AG08395 (cell line): ENCODE measurements around the gene SPDL1.

ENCODE experiments used
- DNase-seq: peaks from one replicate; pipeline ENCODE4 v3.0.0; 2012; ENCODE audit warnings: mixed read lengths, low spot score

The SPDL1 gene

DNA sequence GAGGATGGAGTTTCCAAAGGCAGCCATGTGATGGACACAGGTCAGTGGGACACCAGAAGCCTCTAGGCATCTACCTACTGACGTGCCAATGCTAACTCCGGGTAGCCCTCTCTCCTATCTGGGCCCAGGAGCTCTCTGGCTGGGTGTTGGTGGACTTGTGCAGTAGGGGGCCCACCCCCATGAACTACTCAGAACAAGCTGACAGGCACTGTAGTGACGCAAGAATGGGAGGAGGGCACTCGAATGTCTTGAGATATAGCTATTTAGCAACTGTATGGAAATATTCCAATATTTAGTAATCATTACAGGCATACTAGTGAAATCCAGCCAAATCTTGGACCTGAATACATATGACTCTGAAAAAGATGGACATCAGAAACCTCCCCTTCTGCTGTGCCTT lies 47.8 kb downstream of the SPDL1 start:
- peak; percentile 38 for DNase-seq

DNA sequence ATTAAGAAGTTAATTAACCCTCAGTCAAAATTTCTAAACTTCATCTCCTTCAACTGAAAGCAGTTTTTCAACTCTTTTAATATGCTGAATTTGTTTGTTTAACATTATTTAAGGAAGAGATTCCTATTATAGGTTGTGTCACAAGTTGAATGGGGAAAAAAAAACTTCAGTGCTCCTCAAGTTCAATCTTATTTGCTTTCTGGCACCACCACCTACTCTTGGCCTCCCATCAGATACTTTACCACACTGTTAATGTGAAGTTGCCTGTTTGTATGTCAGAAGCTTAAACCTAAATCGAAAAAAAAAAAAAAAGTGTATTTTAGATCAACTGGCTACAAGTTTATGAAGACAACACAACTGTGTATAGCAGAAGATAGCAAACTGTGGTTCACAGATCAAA lies 49.4 kb downstream of the SPDL1 start:
- DNase-seq = no peak

DNA sequence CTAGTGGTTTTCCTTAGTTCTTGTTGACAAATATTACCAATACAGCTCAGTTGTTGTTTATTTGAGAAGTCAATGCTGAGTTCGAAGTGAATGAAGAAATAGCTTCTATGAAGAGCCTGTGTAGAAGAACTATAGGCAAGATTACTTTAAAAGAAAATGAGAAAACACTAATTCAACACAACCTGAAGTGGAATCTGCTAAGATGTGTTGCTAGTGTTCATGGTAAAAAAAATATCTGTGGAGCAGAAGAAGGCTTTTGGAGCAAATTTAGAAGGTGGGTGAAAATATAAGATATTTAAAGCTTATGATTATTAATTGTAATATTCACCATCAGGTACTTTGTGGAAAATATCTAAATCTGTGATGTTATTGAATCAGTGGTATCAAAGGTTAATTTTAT lies 51.0 kb downstream of the SPDL1 start:
- no peak for DNase-seq

DNA sequence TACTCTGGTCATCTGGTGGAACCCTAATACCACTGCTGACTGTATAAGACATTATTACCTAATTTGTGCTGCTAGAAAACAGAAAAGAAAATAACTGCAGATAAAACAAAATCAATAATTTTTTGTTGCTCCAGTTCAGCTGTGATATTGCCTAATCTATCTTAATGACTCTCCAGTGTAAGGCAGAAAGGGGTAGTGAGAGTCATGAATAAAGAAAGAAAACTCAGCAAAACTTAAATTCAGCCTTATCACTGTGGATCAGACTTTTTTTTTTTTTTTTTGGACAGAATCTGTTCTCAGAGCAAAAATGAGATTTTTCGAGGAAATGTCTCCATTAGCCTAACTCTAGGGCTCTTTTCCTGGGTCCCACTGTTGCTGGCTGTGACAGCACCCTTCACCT lies 52.4 kb downstream of the SPDL1 start:
- DNase-seq = no peak

DNA sequence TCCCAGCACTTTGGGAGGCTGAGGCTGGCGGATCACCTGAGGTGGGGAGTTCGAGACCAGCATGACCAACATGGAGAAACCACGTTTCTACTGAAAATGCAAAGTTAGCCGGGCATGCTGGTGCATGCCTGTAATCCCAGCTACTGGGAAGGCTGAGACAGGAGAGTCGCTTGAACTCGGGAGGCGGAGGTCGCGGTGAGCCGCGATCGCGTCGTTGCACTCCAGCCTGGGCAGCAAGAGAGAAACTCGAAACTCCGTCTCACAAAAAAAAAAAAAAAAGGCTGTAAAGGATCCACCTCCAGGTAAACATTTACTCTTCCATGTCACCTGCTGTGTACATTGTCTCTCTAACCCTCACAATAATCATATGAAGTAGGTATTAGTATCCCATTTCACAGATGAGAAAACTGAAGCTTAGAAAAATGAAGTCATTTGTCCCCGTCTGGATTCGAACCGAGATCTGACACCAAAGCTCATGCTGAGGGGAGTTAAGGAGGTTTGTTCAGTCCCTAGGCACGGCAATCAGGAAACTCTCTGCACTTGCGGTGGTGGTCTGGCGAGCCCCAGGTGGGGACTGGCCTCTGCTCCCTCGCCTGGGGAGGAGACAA lies 53.0 kb downstream of the SPDL1 start:
- DNase-seq = no peak

DNA sequence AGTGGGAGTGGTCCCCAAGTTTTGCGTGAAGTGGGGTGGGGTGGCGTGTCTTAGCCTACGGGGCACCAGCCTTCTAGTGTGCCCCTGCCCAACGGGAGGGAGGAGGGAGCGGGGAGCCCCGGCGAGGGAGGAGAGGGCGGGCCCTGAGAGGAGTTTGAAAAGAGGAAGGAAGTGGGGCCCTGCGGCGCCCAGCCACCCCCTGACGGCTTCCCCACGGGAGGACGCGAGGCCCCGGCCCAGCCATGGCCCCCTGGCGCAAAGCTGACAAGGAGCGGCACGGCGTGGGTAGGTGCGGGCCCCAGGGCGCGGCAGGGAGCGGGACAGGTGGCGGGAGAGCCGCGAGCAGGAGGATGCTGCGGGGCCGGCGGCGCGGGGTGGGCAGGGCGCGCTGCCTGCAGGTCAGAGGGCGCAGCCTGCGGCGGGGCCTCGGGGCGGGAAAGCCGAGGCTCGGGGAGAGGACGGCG lies 53.5 kb downstream of the SPDL1 start, which contains the start of gene DOCK2:
Gene DOCK2, plus strand, starts transcription at position 191 of the 464 bp plus-strand sequence. Its CDS starts 52 bp downstream, at position 243.
- no peak for DNase-seq

DNA sequence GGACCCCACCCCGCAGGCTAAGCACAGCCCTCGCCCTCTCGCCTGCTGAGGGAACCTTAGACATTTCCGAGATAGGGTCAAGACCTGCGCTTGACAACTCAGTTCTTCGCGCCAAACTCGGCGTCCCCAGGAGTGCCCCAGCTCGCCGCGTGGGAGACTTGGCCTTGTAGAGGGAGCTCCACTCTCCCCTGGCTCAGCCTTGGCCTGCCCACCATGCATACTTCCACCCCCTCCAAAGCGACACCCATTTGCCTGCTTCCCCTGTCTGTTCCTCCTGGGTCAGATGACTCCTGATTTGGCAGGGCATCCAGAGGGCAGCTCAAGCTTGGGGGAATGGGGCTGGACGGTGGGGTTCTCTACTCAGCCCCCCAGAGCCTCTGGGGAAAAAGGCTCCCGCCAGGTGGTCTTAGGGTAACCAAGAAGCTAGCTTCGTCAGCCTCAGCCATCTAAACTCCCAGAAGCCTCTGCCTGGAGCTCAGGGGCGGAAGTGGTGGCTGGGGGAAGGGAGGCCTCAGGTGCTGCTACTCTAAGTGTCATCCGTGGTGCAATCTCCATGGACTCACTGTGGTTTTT lies 54.1 kb downstream of the SPDL1 start:
- no peak for DNase-seq

DNA sequence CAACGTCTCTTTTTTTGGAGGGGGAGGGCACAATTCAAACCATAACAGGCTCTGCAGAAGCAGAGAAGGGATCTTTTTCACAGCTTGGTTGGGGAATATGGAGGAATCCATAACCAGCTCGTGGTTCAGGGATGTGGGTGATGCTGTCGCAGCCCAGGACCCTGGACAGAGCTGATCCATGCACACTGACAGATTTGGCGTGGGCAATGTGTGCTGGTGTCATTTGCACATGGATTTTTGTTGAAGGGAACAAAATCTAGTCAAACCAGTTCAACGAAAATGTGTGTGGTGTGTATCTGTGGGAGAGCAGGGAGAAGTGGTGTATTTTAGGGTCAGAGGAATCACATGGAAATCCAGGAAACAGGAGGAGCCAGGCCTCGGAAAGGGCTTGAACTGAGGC lies 57.7 kb downstream of the SPDL1 start:
- DNase-seq = peak; percentile 68

DNA sequence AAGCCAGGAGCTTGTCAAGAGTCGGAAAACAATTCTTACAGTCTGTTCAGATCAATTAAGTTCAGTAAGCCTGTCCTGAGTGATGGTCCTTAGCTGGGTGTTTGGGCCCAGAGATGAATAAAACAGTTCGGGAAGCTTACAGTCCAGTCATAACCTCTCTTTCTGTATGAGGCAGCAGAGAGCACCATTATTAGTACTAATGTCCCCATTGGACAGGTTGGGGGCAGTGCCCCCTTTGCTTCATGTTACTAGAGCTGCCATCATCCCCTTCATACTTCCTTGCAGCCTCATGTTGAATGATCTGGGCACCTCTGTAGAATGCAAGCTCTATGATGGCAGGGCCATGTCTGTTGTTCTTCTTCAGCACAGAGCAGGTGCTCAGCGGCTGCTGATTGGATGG lies 63.3 kb downstream of the SPDL1 start:
- DNase-seq = no peak

DNA sequence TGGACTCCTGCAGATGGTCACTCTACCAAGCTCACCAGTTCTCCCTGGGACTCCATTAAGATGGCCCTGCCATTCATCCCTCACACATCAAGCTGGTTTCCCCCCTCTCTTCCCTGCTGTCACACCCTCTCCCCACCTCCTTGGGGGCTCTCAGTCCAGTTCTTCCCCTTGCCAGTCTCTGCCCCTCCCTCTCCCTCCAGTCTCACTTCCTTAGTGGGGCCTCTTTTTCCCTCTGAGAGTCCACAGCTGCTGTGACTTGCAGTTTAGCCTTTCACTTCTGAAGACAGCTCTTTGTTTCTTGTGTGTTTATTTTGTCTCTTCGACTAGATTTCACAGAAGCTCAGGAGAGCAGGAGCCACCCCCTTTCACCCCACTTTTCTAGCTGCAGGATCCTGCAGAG lies 64.0 kb downstream of the SPDL1 start:
- no peak for DNase-seq

DNA sequence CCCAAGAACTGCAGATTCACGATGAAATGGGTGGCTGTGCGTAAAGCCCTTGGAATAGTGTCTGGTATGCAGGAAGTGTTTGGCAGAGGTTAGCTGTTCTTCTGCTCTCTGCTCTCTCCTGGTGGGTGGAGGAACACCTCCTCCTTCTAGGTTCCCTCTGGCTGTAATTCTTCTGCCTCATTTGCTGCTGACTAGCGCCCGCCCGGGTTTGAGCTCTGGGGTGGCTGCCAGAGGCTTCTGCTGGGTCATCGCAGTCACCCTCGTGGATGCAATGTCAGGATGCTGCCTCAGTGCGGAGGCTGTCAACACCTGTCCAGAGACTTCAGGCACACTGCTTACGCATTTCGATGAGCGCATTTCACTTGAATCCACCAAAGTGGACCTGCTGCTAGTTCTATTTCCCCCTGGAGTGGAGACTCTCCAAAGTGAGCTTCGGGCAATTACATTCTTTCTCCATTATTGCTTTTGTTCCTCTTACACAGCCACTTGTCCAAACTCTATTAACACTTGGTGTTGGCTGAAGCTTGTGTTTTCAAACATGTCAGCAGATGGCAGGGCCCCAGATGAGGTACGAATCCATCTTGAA lies 65.2 kb downstream of the SPDL1 start:
- DNase-seq = no peak

DNA sequence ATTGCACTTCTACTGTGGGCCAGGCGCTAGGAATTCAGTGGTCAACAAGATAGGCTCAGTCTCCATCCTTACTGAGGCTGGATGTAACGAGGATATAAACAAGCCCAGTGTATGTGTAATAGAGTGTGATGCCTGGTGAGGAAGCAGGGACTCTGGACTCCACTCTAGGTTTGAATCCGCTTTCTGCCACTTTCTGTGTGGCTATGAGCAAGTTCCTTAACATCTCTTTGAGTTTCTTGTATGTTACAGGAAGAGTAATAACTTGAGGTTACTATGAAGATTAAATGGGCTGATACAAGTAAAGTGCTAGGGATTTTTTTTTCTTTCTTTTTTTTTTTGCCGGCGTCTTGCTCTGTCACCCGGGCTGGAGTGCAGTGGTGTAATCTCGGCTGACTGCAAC lies 65.9 kb downstream of the SPDL1 start:
- DNase-seq = no peak

DNA sequence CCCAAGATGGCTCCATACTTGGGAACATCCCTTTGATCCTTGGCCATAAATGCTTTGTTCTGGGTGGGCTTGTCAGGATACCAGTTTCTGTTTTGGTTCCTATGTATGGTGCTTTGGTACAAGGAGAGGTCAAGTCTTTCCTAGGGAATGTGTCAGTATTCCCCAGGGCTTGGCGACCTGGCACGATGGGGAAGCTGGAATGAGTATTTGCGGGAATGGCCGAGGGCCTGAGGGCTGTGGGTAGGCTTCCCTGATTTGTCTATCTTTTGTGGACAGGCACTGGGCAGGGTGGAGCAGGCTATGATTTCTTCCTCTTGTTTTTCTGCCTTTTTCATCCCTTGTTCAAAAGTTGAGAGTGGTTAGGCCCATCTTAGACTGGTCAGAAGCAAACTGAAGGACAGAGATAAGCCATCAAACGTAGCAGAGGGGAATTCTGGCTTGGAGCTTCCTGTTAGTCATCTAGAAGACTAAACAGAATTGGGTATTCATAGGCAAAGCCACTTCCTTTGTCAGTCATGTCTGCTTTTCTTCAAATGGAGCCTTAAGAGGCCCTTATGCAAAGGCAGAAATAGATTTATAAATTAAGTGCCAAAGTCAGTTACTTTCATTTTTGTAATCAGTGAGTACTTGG lies 67.2 kb downstream of the SPDL1 start:
- DNase-seq = peak; percentile 51

DNA sequence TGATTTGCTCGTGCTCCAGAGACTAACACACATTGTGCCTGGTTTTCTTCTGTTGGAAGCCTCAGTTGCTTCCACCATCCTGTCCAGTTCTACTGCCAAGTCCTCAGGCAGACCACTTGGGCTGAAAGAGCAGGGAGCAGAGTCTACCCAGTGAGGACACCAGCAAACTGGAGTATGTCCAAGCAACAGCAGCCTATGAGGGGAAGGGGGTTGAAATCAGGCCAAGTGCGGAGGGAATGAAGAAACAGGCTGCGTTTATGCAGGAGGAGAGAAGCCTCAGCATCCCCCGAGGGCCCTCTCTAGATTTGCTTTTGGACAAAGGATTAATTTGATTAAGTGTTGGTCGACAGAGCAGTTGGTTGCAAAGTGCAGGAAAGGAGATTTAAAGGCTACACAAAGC lies 68.0 kb downstream of the SPDL1 start:
- DNase-seq = no peak

DNA sequence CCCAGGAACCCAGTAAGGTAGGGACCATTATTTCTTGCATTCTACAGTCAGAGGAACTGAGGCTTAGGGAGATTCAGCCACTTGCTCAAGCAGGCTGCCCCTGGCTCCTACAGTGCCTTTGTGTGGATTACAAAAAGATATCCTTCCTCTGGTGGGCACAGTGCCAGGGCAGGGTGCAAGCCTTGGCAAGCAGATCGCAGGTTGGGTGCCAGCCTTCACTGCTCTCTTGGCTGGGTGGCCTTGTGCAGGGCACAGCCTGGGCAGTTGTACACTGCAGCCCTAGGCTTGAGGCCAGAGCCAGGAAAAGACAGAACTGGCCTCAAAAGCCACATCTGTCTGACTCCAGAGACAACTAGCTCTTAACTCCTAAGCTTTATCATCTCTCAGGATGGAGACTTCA lies 68.5 kb downstream of the SPDL1 start:
- DNase-seq = no peak

DNA sequence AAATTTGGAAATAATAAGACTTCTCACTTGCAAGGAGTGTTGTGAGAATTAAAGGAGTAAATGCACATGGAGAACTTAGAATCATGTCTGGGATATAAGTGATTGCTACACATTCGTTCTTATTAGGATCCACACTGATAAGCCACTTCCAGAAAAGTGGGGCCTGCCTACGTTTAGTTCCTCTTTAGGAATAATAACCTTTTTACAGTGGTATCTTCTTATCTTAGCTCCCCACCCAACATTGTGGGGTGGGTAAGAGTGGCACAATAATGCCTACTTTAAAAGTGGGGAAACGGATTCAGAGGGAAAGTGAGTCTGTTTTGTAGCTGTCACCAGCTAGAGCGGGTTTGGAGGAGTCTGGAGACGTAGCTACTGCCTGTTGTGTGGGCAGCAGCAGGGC lies 69.5 kb downstream of the SPDL1 start:
- no peak for DNase-seq
